NCI-H1417 (cell line): ENCODE data around the gene MEGF6.

Source experiments
- DNase-seq, 3 experiments: peaks; one replicate each; lab custom pipeline; 2025; lab: John Stamatoyannopoulos, UW

MEGF6 gene

GRCh38 chr1:3644273-3644672 lies 33.0 kb upstream of the MEGF6 start:
- DNase-seq = no peak

- DNase-seq = no peak
Observed at GRCh38 chr1:3642919-3643675, 31.8 kb upstream of the MEGF6 start.

GRCh38 chr1:3641816-3642215 lies 30.5 kb upstream of the MEGF6 start:
- DNase-seq = no peak

- DNase-seq = no peak
Observed at GRCh38 chr1:3641046-3641760, 29.9 kb upstream of the MEGF6 start.

DNA sequence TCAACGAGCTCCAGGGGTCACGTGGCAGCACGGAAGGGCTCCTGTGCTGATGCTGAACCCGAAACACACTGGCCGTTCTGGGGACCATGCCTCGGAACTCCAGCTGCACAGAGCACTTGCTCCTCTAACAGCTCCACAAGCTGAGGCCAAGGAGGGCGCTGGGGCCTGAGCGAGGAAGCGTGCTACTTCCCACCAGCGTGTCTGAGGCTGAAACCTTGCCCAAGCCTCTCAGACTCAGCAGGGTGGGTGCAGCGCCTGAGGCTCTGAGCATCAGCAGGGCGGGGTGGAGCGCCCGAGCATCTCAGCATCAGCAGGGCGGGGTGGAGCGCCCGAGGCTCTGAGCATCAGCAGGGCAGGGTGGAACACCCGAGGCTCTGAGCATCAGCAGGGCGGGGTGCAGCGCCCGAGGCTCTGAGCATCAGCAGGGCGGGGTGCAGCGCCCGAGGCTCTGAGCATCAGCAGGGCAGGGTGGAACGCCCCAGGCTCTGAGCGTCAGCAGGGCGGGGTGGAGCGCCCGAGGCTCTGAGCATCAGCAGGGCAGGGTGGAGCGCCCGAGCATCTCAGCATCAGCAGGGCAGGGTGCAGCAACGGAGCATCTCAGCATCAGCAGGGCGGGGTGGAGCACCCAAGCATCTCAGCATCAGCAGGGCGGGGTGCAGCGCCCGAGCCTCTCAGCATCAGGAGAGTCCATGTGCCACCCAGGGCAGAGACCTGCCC lies 29.0 kb upstream of the MEGF6 start:
- no peak for DNase-seq

DNA sequence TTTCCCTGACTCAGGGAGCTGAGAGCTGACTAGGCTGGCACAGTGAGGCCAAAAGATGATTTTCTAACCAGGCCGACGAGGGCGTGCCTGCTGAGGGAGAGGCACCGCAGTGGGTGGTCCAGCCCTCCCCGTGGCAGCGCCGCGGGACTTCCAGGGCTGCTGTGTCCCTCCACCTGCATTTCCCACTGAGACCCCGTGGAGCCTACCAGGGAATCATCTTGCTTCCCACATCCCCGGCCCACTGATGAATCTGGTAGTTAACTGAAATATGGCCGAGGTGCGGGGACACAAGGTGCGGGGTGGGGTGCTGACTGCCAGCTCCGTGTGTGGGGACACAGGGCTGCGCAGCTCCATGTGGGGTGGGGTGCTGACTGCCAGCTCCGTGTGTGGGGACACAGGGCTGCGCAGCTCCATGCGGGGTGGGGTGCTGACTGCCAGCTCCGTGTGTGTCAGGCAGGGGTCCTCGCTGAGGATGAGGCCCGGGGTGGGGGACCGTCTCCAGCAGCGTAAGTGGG lies 28.1 kb upstream of the MEGF6 start:
- no peak for DNase-seq

DNA sequence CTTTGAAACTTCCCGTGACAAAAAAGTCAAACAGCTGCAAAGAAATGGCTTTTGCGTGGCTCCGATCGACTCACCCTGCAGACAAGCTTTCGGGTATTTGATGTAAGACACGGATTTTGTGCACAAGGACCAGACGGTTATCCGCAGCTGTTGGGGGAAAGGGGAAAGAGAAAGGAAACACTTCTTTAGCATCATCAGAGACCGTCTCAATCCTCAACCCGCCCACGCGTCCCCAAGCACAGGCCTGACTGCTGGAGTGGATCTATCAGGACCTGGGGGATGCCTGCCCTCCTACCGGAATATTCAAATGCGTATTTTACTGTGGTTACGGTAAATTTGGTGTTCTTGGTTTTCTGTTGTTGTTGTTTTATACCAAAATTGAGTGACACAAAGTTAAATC lies 27.4 kb upstream of the MEGF6 start:
- DNase-seq = no peak

- DNase-seq = no peak
Observed at GRCh38 chr1:3638027-3638426, 26.7 kb upstream of the MEGF6 start.

DNA sequence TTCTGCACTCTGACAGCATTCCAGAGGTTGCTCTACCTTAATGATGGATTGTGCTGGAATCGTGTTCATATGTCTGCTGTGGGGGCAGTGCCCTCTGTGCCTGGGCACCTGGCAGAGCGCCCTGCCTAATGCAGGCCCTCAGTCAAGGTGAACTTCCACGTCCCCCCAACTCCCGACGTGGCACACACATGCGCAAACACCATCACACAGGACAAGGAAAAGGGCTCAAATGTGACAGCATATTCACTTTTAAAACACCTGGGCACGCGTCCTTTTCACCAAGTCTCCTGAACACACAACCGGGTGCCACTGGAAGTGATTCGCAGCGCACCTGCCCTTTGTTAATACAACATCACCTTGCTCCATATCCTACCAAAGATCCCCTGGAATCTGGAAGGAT lies 25.2 kb upstream of the MEGF6 start:
- DNase-seq = no peak

- DNase-seq = no peak
Observed at GRCh38 chr1:3636080-3636479, 24.8 kb upstream of the MEGF6 start.

- no peak for DNase-seq
Observed at GRCh38 chr1:3634059-3634800, 22.9 kb upstream of the MEGF6 start.

DNA sequence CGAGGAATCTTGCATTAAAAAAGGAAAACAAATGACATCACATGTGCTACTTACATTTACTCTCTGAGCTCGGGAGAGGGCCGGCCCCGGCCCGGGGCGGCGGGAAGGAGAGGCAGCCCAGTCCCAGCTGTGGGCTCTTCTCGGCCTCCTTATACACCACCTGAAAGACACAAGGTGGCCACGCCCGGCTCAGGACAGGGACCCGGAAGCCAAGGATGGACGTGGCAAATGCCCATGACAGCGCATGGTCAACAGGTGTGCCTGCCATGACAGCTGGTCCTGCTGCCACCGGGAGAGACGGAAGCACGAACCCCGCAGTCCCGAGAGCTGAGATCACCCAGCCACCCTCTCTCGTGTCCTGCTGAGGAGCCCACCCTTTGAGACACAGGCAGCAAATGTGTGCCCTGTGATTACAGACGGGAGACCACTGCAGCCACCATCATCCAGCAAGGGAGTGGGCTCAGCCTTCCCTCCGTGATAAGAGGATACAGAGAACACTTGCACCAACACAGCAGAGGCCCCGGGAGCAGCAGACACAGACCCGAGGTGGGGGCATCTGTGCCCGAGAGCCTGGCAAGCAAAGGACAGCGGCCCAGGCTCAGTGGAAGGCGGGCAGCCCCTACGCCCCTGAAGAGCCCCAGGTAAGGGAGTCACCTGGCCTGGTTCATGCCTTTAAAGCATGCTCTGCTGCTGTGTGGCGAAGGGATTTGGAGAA lies 22.2 kb upstream of the MEGF6 start:
- no peak for DNase-seq

- no peak for DNase-seq
Observed at GRCh38 chr1:3632716-3633343, 21.5 kb upstream of the MEGF6 start.

GRCh38 chr1:3632298-3632697 lies 21.0 kb upstream of the MEGF6 start:
- DNase-seq = no peak

- DNase-seq = peak in 1 of 3 experiments; percentile 2
Observed at GRCh38 chr1:3631320-3632260, 20.3 kb upstream of the MEGF6 start.

GRCh38 chr1:3630914-3631313 lies 19.6 kb upstream of the MEGF6 start:
- DNase-seq = no peak

DNA sequence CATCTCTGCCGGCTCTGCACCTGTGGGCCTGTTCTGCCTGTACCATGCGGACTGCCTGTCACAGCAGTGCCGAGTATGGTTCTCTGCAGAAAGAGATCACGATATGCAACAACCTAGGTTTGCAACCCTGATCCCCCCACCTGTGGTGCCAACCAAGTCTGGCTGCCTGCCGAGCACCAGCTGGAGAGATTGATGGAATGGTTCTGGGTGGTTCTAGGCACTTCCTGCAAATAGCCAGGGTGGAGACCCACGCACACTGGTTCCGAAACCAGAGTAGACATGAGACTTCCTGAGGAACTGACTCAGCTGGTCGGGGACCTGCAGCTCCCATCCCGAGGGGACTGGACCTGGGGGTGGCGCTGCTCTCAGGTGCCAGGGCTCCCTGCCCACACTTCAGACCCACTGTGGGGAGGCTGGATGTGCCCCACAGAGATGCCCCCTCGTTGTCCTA lies 18.9 kb upstream of the MEGF6 start:
- DNase-seq = no peak

GRCh38 chr1:3629561-3630160 lies 18.4 kb upstream of the MEGF6 start:
- DNase-seq = no peak

- no peak for DNase-seq
Observed at GRCh38 chr1:3628445-3628844, 17.1 kb upstream of the MEGF6 start.
